T-helper 2 cell treated with Interferon-gamma antibody and Interleukin-4, amounts not matched to agents 100 ng/mL and 5 ng/mL, for 36 hours (primary cell): Measurements from ENCODE around the gene WBP1. TPM values are rescaled to one million over a fixed set of nuclear protein-coding genes. Genes with fewer than 3 reads are reported as not detected.

Experiments
- intact Hi-C: fragments of 100-400 bp; cut with micrococcal nuclease; formaldehyde crosslinking; loops from one replicate; pipeline ENCODE4 v1.15.1; 2023
- total RNA-seq: library from RNA; stranded (reverse); gene quantifications from 2 replicates; pipeline ENCODE4 v1.2.3, GENCODE V29; 2022

The WBP1 gene
- total RNA-seq, 1 donor from 2014 or later: 46.8 TPM

DNA sequence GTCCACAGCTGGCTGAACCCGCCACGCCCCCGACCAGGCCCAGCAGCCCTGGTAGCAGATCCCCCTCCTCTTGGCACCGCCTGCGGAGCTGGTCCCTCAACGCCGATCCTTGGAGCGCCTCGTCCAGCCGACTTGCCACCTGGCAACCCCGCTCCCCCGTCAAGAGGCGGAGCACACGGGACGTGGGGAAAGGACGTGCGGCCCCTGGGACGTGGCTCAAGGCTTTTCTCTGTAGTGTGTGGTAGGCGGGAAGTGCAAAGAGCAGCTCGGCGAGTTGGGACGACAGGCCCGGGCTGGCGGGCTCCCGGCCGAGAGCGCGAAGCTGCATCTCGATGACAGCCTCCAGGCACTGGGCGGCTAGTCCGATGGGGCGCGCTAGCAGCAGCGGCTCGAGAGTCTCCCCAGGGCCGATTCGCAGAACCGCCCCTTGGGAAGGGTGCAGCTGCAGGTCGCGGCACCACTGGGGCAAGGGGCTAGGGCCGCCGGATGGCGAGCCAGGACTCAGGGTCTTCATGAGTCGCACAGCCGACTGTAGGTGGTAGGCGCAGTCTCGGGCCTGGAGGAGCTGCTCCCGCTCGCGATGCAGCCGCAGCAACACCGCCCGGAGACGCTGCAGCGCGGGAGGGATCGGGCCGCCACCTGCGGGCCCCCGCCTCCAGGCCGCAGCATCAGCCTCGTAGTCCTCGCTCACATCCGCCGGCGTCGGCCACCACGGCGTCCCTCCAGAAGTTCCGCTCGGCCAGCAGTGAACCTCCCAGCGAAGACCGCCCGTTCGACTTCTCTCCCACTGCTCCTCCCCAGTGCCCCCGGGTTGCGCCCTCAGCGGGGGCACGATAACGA is 23.9 kb downstream of the WBP1 start:
- intact Hi-C loops: loop anchor here (1.0 to 2.0 kb wide), 2 partner anchors 10 to 17 kb away; partner anchors contain the start of genes LBX2 and MRPL53

DNA sequence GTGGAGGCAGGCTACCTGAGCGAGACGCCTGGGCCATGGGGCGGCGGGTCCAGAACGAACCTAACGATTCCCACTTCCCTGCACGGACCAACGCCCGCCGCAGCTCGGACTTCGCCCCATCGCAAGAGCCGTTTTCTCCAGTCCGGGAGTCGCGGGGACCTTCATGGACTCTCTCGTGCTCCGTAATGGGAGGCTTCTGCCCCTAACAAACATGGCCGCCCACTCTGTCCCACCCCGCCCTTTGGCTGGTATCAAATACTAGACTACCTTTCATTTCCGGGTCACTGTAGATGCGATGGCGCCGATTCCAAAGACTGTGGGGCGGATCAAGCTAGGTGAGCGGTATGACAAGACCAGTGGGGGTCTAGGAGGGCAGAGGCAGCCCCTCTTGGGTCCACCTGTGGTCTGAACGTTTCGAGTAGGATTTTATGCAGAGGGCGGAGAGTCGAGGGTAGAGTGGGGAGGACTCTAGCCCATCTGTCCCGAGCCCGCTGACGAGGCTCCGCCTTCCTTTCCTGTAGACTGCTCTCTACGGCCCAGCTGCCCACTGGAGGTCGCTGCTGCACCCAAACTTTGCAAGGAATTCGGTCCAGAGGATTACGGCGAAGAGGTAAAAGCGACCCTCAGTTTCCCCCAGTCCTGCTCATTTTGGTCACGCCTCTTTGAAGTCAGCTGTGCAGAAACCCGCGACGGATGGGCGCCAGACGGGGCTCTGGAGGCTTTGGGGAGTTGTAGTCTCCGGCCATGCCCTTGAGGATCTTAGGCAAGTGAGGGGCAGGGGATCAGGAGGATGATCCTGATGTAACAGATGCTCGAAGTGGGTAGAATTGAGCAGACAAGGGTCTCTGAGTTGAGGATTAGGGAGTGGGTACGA is 24.8 kb downstream of the WBP1 start, which contains the start of the genes CCDC142 and TTC31:
Gene CCDC142, minus strand, starts transcription at position 198 of the 874 bp plus-strand sequence. Its CDS starts 161 bp downstream, at position 37.
Gene TTC31, plus strand, starts transcription at position 281 of the 874 bp plus-strand sequence. Its CDS starts 15 bp downstream, at position 296.
- intact Hi-C loops: loop anchor here (1.0 to 2.0 kb wide), 8 partner anchors 11 to 104 kb away; partner anchors contain the start of genes AUP1, C2orf81, DOK1 and HTRA2

DNA sequence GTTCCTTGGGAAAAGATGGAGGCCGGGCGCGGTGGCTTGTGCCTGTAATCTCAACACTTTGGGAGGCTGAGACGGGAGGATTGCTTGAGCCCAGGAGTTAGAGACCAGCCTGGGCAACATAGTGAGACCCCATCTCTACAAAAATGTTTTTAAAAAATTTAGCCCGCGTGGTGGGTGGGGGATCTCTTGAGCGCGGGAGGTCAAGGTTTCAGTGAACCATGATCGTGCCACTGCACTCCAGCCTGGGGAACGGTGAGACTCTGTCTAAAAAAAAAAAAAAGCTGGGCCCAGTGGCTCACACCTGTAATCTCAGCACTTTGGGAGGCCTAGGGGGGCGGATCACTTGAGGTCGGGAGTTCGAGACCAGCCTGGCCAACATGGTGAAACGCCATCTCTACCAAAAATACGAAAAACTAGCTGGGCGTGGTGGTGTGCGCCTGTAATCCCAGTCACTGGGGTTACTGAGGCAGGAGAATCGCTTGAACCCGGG is 25.5 kb downstream of the WBP1 start:
- intact Hi-C loops: loop anchor here (1.0 to 2.0 kb wide), 7 partner anchors 15 to 104 kb away; partner anchors contain the start of genes AUP1, C2orf81, DOK1 and HTRA2

DNA sequence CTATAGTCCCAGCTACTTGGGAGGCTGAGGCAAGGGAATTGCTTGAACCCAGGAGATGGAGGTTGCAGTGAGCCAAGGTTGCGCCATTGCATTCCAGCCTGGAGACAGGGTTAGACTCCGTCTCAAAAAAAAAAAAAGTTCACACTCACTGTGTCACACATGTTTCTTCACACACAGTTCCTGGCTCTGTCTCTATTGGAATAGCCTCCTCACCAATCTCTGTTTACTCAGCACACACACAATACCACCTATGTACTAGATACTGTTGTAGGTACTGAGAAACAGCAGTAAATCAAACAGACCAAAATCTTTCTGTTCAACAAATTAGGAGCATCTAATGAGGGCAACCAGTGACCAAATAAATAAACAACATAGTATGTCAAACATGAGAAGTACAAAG is 27.9 kb downstream of the WBP1 start:
- intact Hi-C loops: no loop called here

DNA sequence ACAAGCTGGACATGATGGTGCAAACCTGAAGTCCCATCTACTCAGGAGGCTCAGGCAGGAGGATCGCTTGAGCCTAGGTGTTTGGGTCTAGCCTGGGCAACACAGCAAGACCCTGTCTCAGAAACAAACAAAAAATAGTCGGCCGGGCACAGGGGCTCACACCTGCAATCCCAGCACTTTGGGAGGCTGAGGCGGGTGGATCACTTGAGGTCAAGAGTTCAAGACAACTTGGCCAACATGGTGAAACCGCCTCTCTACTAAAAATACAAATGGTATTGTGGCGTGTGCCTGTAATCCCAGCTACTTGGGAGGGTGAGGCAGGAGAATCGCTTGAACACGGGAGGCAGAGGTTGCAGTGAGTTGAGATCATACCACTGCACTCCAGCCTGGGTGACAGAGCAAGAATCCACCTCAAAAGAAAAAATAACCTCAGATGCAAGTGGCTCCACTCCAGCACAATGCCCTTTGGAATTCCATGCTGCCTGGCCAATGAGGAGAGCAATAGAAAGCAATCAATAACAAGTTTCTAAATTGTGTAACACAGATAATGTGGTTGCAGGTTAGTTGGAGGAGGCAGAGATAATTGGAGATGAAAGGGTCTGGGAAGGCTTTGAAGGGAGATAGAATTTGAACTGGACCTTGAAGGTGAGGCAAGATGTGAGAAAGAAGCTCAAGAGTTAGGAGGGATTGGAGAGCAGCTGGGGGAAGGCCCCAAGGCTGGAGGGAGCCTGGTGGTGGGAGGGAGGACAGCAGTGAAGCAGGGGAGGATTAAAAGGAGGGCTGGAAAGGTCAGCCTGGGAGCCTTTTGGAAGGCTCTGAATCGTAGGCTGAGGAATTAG is 30.6 kb downstream of the WBP1 start:
- intact Hi-C loops: no loop called here

DNA sequence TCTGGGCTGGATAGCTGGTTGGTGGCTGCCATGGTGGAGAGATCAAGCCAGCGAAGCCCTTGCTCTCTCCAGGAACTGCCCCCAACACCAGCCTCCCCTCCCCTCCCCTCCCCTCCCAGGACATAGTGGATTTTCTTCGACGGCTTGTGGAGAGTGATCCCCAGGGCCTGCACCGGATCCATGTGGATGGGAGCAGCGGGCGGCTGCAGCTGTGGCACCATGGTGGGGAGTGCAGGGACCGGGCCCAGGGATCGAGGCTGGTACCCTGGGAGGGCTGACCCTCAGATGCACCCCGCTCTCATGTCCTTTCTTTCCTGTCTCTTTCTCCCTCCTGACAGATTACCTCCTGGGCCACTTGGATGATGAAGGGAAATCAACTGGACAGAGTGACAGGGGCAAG is 31.7 kb downstream of the WBP1 start:
- intact Hi-C loops: no loop called here

DNA sequence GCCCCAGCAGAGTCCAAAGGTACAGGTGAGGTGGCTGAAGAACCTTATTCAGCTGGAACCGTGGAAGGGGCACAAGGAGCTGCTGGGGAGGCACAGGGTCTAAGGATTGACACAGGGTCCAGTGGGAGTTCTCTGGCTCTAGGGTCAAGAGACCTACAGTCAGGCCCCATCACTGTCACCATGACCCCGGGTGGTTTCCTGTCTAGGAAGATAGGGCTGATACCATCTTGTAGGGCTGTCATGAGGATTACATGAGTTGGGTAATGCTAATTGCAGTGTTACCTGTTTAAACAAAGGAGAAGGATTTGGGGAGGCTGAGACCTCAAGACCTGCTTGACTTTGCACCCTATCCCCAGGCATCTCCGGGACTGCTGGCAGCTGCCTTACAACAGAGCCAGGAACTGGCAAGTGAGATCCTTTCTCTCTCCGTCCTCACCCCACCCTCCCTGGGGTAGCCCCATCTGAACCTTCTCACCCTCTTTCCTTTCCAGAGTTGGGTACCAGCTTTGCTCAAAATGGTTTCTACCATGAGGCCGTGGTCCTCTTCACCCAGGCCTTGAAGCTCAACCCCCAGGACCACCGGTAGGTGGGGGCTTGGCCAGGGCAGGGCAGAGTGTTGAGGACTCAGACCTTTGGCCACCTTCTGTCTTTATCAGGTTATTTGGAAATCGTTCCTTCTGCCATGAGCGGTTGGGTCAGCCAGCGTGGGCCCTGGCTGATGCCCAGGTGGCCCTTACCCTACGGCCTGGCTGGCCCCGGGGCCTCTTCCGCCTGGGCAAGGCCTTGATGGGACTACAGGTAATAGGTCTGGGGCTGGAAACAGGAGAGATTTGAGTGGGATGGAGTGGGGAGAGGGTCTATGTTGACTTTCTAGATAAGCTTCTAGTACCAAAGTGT is 33.7 kb downstream of the WBP1 start:
- intact Hi-C loops: no loop called here

DNA sequence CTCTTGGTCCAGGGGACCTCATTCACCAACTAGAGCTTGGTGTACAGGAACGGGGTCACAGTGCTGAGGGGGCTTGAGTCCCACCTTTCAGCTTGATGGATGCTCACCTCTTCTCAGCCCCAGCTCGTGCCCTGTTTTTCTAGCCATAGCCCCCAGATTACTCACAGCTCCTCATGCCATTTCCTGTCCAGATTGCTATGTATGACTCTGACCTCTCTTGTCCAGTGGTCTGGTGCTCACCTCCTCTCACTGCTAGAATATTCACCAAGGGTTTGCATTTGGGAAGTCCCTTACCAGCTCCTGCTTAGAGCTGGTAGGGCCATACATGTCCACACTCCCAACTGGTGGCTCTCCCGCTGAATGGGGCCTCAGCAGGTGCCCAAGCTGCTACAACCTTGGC is 35.3 kb downstream of the WBP1 start:
- intact Hi-C loops: no loop called here

DNA sequence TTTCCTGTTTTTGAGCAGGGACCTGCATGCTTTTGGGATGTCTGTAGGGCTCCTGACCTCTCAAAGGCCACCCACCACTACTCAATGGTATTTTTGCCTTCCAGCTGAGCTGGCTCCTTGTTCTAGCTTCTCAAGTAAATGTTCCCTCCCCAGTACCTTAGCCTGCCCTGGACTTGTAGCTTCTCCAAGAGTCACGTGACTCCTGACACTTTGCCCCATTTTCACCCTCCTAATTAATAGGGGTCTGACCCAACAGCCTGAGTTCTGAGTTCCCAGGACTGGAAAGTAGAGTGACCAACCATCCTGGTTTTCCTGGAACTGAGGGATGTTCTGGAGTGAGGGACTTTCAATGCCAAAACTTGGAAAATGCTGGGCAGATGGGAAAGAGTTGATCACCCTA is 37.2 kb downstream of the WBP1 start:
- intact Hi-C loops: loop anchor here (5.0 kb wide), 1 partner anchor 37 kb away; no protein-coding TSS in a partner anchor

DNA sequence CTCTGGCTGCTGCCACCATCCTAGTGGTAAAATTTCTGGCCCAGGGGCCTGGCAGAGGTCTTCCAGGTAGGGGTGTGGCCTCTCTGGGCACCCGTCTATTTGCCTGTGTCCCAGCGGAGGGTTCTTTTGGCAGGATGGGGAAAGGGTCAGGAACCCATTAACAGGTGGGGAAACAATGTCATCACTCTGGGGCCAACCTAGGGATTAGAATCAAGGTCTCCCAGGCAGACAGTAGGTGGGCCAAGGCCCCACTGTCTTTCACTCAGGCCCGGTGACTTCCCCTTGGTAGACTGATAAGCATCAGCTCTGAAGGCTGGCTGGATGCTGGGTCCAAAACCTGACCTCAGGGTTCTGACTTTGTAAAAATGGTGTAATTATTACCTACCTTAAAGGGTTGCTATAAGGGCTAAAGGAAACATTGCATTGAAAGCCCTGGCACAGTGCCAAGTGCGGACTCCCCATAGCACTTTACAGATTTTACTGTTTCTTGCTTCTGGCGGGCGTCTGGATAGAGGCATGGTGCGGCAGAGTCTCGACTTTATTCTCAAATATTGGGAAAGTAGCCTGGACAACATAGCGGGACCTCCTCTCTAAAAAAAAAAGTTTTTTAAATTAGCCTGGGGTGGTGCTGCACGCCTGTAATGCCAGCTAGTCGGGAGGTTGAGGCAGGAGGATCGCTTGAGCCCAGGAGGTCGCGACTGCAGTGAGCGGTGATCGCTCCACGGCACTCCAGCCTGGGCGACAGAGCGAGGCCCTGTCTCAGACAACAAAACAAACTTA is 38.9 kb downstream of the WBP1 start:
- intact Hi-C loops: loop anchor here (5.0 kb wide), 1 partner anchor 35 kb away; no protein-coding TSS in a partner anchor

DNA sequence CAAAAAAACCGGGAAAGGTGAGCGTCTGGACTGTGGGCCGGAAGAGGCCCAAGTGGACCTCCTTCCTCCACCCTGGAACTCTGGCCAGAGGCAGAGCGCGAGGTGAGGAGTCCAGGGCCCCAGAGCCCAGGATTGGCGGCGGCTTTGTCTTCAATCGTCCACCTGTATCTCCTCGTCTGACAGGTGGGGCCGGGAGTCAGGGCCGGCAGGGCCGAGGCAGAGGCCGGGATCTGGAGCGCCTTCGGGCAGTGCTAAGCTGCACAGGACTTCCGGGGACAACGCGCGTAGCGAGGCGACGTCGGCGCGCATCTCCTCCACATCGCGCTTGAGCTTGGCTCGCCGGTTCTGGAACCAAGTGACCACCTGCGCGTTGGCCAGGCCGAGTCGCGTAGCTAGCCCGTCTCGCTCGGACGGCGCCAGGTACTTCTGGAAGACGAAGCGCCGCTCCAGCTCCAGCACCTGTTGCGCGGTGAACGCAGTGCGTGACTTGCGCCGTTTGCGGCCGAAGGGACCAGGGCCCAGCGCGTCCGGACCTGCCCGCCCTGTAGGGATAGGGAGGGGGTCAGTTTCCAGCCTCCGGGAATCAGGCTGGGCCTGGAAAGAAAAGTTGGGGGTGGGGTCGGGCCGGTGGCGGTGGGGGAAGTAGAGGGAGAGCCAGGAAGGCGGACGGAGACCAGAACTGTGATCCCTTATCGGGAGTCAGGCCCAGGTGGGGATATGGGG is 39.7 kb downstream of the WBP1 start:
- intact Hi-C loops: loop anchor here (2.0 to 5.0 kb wide), 3 partner anchors 15 to 34 kb away; partner anchors contain the start of genes CCDC142, TLX2 and TTC31

DNA sequence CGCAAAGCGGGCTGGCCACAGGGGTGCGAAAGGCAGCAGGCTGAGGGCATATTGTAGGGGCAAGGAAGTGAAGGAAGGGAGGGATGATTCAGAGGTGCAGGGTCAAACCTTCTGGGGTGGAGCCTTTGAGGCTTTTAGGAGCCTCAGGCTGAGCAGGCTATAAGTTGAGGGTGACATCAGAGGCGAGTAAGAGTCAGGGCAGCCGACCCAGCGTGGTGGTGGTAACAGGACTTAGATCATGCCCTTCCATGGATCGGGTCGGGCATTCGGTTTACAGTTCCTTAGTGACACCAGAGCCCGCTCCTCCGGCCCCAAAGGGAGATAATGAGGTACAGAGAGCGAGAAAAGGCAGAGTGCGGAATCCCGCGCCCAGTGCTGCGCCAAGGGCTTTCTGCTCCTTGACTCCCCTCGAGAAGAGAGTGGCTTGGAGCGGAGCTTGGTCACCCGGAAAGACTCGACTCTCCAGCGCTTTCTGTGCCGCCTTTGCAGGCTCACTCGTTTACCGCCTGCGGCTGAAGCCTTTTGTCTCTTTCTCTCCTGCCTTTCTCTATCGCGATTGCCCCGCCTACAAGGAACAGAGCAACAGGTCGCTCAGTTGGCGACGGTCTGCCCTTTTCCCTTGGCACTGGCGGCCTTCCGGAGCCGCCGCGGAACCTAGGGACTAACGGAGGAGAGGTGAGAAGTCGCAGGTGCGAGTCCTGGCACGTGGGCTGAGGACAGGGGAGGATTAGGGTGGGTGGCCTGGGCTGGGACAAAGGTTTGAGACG is 40.4 kb downstream of the WBP1 start:
- intact Hi-C loops: loop anchor here (1.0 to 5.0 kb wide), 4 partner anchors 9 to 34 kb away; partner anchors contain the start of genes CCDC142, PCGF1, TLX2 and TTC31

DNA sequence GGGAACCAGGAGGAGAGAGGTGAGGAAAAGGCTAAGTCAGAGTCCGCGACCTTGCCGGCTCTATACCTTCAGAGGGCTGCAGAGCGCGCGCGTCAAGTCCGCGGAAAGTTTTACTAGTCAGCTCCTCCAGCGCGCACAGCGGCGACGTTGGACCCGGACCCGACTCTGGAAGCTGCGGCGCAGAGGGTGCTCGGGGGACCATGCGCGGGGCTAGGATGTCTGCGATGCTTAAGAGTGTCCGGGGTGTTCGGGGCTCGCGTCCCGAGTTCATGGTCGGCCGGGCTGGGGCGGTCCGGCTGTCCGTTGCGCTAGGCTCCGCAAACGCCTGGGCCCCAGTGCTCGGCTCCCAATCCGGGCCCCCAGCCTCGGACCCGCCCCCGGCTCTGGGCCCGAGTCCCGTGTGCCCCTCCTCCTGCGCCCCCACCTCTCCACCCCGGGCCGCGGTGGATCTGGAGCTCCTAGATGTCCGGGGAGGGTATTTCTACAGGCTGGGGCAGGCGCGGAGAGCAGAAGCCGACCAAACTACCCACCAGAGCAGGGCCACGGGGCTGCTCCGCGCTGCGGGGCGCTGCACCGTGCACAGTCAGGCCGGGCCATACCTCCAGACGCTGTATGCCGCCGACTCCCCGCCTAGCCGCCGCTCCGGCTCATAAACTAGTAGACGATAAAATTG is 41.2 kb downstream of the WBP1 start, which contains the start of gene LBX2:
Gene LBX2, minus strand, starts transcription at position 337 of the 673 bp plus-strand sequence. Its CDS starts 66 bp downstream, at position 271.
- intact Hi-C loops: loop anchor here (1.0 to 5.0 kb wide), 4 partner anchors 8 to 33 kb away; partner anchors contain the start of genes CCDC142, PCGF1, TLX2 and TTC31

DNA sequence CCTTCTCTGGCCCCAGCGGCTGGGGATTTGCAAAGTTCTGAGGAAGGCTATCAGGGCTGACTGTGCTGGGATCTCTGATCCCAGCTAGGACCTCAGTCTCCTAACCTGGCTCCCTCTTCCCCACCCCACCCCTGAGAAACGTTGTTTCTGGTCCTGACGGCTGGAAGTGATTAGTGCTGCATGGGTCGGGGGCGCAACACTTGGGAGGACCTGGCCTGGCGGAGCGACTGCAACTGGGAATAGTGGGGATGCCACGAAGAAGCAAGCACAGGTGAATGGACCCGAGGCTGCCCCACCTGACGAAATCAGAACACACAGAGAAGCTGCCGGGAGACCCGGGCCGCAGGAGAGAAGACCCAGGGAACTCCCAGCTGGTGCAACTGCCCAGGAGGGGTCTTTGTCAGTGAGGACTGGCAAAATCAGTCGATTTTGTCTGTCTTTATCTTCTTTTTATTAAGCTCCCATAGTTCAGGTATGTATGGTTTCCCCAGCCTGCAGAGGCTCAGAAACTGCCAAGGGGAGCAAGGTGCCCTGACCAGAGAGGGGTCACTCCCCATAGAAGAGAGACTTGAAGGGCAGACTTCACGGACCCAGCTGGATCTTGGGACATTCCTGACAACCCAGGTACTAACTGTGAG is 41.8 kb downstream of the WBP1 start:
- intact Hi-C loops: loop anchor here (1.0 to 10.0 kb wide), 6 partner anchors 7 to 335 kb away; partner anchors contain the start of genes CCDC142, HK2, PCGF1 and SEMA4F

DNA sequence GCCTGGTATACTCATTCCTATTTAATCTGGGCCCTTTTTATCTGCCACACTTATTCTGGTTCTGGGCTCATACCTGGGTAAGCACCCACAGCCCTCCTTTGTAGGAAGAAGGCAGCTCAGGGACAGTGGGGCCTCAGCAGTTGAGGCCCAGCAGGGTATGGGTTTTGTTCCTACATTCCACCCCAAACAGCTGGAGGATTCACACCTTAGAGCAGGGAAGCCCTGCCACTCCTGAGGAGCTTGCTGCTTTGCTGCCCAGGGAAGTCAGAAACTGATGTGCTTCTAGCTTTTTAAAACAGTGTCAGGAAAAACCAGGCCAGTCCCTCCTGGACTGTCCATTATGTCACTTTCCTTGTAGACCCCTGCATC is 42.3 kb downstream of the WBP1 start:
- intact Hi-C loops: loop anchor here (10.0 kb wide), 2 partner anchors 154 to 334 kb away; partner anchors contain the start of genes HK2 and SEMA4F
